ENCODE results near the gene TENM4. TPM values are rescaled to one million over a fixed set of nuclear protein-coding genes. Genes with fewer than 3 reads are reported as not detected.

Gene TENM4
- total RNA-seq, 1 donor from 2014 or later, result not detected

- H3K36me3 Mint-ChIP-seq (ENCODE audit: low read depth), result no peaks in the 10 kb centered on the region
- H3K4me3 Mint-ChIP-seq, result no peak overlapping the region
- H3K4me1 Mint-ChIP-seq, result no peaks in the 10 kb centered on the region
- no peak for DNase-seq
- H3K9me3 Mint-ChIP-seq, result no peaks in the 10 kb centered on the region
- H3K27me3 Mint-ChIP-seq, result peaks cover 8% of the 10 kb centered on the region
- H3K27ac Mint-ChIP-seq, result no peak overlapping the region
- intact Hi-C loops (cut with micrococcal nuclease), result no loop called here
Measured at GRCh38 chr11:78952890-78953289, 487.9 kb downstream of the TENM4 start.

GRCh38 chr11:78952175-78952574 lies 488.7 kb downstream of the TENM4 start:
- DNase-seq, result no peak
- Mint-ChIP-seq H3K27ac (no peak overlapping the region), H3K27me3 (peaks cover 6% of the 10 kb centered on the region), H3K4me1 (no peaks in the 10 kb centered on the region), H3K4me3 (no peak overlapping the region), H3K9me3 (no peaks in the 10 kb centered on the region), H3K36me3 (ENCODE audit: low read depth) (no peaks in the 10 kb centered on the region)
- intact Hi-C loops (cut with micrococcal nuclease), result no loop called here

- Mint-ChIP-seq H3K4me1 (no peaks in the 10 kb centered on the region), H3K9me3 (no peaks in the 10 kb centered on the region), H3K27ac (no peak overlapping the region), H3K36me3 (ENCODE audit: low read depth) (no peaks in the 10 kb centered on the region), H3K4me3 (no peak overlapping the region), H3K27me3 (peaks cover 7% of the 10 kb centered on the region)
- intact Hi-C loops (cut with micrococcal nuclease), result no loop called here
- DNase-seq, result no peak
Measured at GRCh38 chr11:78949976-78950690, 490.7 kb downstream of the TENM4 start.

GRCh38 chr11:78946945-78947902 lies 493.6 kb downstream of the TENM4 start:
- intact Hi-C loops (cut with micrococcal nuclease), result no loop called here
- peaks cover 7% of the 10 kb centered on the region for H3K27me3 Mint-ChIP-seq
- H3K4me3 Mint-ChIP-seq, result no peak overlapping the region
- H3K9me3 Mint-ChIP-seq, result no peaks in the 10 kb centered on the region
- no peak overlapping the region for H3K27ac Mint-ChIP-seq
- no peaks in the 10 kb centered on the region for H3K4me1 Mint-ChIP-seq
- DNase-seq, result no peak
- no peaks in the 10 kb centered on the region for H3K36me3 Mint-ChIP-seq (ENCODE audit: low read depth)

- Mint-ChIP-seq H3K9me3 (no peaks in the 10 kb centered on the region), H3K27ac (no peak overlapping the region), H3K4me3 (no peak overlapping the region), H3K36me3 (ENCODE audit: low read depth) (no peaks in the 10 kb centered on the region), H3K4me1 (no peaks in the 10 kb centered on the region), H3K27me3 (peaks cover 11% of the 10 kb centered on the region)
- intact Hi-C loops (cut with micrococcal nuclease), result no loop called here
- DNase-seq, result no peak
Measured at GRCh38 chr11:78943841-78944240, 497.0 kb downstream of the TENM4 start.

- H3K36me3 Mint-ChIP-seq (ENCODE audit: low read depth), result no peaks in the 10 kb centered on the region
- no peaks in the 10 kb centered on the region for H3K4me1 Mint-ChIP-seq
- H3K27me3 Mint-ChIP-seq, result peaks cover 12% of the 10 kb centered on the region
- intact Hi-C loops (cut with micrococcal nuclease), result no loop called here
- H3K4me3 Mint-ChIP-seq, result no peak overlapping the region
- H3K9me3 Mint-ChIP-seq, result no peaks in the 10 kb centered on the region
- no peak overlapping the region for H3K27ac Mint-ChIP-seq
- no peak for DNase-seq
Measured at GRCh38 chr11:78943154-78943553, 497.7 kb downstream of the TENM4 start.

GRCh38 chr11:78941226-78941851 lies 499.5 kb downstream of the TENM4 start:
- H3K4me3 Mint-ChIP-seq, result no peak overlapping the region

GRCh38 chr11:78940500-78941225 lies 500.2 kb downstream of the TENM4 start:
- no peaks in the 10 kb centered on the region for H3K9me3 Mint-ChIP-seq
- H3K4me1 Mint-ChIP-seq, result no peaks in the 10 kb centered on the region
- H3K4me3 Mint-ChIP-seq, result no peak overlapping the region
- peaks cover 13% of the 10 kb centered on the region for H3K27me3 Mint-ChIP-seq
- intact Hi-C loops (cut with micrococcal nuclease), result no loop called here
- DNase-seq, result no peak
- H3K36me3 Mint-ChIP-seq (ENCODE audit: low read depth), result no peaks in the 10 kb centered on the region
- no peak overlapping the region for H3K27ac Mint-ChIP-seq

More at GRCh38 chr11:78941226-78941851, 499.5 kb downstream of the TENM4 start:
- no peak overlapping the region for H3K27ac Mint-ChIP-seq
- no peaks in the 10 kb centered on the region for H3K36me3 Mint-ChIP-seq (ENCODE audit: low read depth)
- H3K9me3 Mint-ChIP-seq, result no peaks in the 10 kb centered on the region
- no peak for DNase-seq
- peaks cover 13% of the 10 kb centered on the region for H3K27me3 Mint-ChIP-seq
- intact Hi-C loops (cut with micrococcal nuclease), result no loop called here
- no peaks in the 10 kb centered on the region for H3K4me1 Mint-ChIP-seq

GRCh38 chr11:78938971-78939370 lies 501.9 kb downstream of the TENM4 start:
- intact Hi-C loops (cut with micrococcal nuclease), result no loop called here
- DNase-seq, result no peak
- no peak overlapping the region for H3K27ac Mint-ChIP-seq
- no peaks in the 10 kb centered on the region for H3K9me3 Mint-ChIP-seq
- H3K4me1 Mint-ChIP-seq, result no peaks in the 10 kb centered on the region
- peaks cover 13% of the 10 kb centered on the region for H3K27me3 Mint-ChIP-seq
- no peaks in the 10 kb centered on the region for H3K36me3 Mint-ChIP-seq (ENCODE audit: low read depth)
- H3K4me3 Mint-ChIP-seq, result no peak overlapping the region

- Mint-ChIP-seq H3K4me3 (no peak overlapping the region), H3K4me1 (no peaks in the 10 kb centered on the region), H3K27ac (no peak overlapping the region), H3K36me3 (ENCODE audit: low read depth) (no peaks in the 10 kb centered on the region), H3K27me3 (peaks cover 12% of the 10 kb centered on the region), H3K9me3 (no peaks in the 10 kb centered on the region)
- intact Hi-C loops (cut with micrococcal nuclease), result no loop called here
- no peak for DNase-seq
Measured at GRCh38 chr11:78938036-78938435, 502.8 kb downstream of the TENM4 start.

GRCh38 chr11:78935398-78936068 lies 505.3 kb downstream of the TENM4 start:
- no peak overlapping the region for H3K27ac Mint-ChIP-seq
- H3K36me3 Mint-ChIP-seq (ENCODE audit: low read depth), result no peaks in the 10 kb centered on the region
- no peaks in the 10 kb centered on the region for H3K9me3 Mint-ChIP-seq
- peaks cover 11% of the 10 kb centered on the region for H3K27me3 Mint-ChIP-seq
- intact Hi-C loops (cut with micrococcal nuclease), result no loop called here
- no peak overlapping the region for H3K4me3 Mint-ChIP-seq
- DNase-seq, result no peak
- no peaks in the 10 kb centered on the region for H3K4me1 Mint-ChIP-seq

GRCh38 chr11:78933350-78933749 lies 507.5 kb downstream of the TENM4 start:
- Mint-ChIP-seq H3K27ac (no peak overlapping the region), H3K36me3 (ENCODE audit: low read depth) (no peaks in the 10 kb centered on the region), H3K4me1 (no peaks in the 10 kb centered on the region), H3K4me3 (no peak overlapping the region), H3K9me3 (no peaks in the 10 kb centered on the region), H3K27me3 (peaks cover 10% of the 10 kb centered on the region)
- intact Hi-C loops (cut with micrococcal nuclease), result no loop called here
- no peak for DNase-seq

- intact Hi-C loops (cut with micrococcal nuclease), result no loop called here
- no peak for DNase-seq
- no peaks in the 10 kb centered on the region for H3K36me3 Mint-ChIP-seq (ENCODE audit: low read depth)
- H3K4me3 Mint-ChIP-seq, result no peak overlapping the region
- H3K4me1 Mint-ChIP-seq, result no peaks in the 10 kb centered on the region
- H3K9me3 Mint-ChIP-seq, result no peaks in the 10 kb centered on the region
- peaks cover 9% of the 10 kb centered on the region for H3K27me3 Mint-ChIP-seq
- no peak overlapping the region for H3K27ac Mint-ChIP-seq
Measured at GRCh38 chr11:78932757-78933156, 508.1 kb downstream of the TENM4 start.
